Measurements from ENCODE around the gene IGSF9B. TPM values are rescaled to one million over a fixed set of nuclear protein-coding genes. Genes with fewer than 3 reads are reported as not detected.

Gene IGSF9B
- total and polyA plus RNA-seq, 12 donors: 0.12 to 23.4 (median 1.6) TPM

DNA sequence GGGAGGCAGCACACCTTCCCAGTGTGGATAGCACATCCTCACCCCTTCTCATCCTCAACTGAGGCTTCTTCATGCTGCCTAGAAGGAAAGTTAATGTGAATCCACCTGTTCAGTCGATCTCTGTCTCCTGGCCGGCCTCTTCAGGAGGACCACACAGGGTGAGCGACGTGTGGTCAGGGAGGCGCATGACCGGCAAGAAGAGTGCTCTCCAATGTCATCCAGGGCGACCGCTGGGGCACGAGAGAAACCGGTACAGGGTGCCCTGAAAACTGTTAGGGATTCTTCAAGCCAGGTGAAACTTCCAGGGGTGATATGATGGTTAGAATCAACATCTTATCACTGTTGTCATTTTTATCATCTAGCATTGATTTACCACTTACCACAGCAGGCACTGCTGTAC, 43.0 kb downstream of the IGSF9B start:
- no peak for DNase-seq
- Histone ChIP-seq H3K27me3 (no peaks in the 10 kb centered on the region), H3K9me3 (replicated peaks in 1 of 3) (no peaks in the 10 kb centered on the region), H3K4me1 (replicated peaks in 1 of 2) (no peaks in the 10 kb centered on the region), H3K36me3 (replicated peaks in 1 of 2) (no peaks in the 10 kb centered on the region), H3K27ac (no peak overlapping the region), H3K4me3 (no peak overlapping the region)
- WGBS, 4 donors: 77 to 89% (median 84%) methylated on average over 10 of the region's 10 CpGs
- intact Hi-C loops (cut with DNase I): no loop called here
- TF ChIP-seq, protein P1, sequence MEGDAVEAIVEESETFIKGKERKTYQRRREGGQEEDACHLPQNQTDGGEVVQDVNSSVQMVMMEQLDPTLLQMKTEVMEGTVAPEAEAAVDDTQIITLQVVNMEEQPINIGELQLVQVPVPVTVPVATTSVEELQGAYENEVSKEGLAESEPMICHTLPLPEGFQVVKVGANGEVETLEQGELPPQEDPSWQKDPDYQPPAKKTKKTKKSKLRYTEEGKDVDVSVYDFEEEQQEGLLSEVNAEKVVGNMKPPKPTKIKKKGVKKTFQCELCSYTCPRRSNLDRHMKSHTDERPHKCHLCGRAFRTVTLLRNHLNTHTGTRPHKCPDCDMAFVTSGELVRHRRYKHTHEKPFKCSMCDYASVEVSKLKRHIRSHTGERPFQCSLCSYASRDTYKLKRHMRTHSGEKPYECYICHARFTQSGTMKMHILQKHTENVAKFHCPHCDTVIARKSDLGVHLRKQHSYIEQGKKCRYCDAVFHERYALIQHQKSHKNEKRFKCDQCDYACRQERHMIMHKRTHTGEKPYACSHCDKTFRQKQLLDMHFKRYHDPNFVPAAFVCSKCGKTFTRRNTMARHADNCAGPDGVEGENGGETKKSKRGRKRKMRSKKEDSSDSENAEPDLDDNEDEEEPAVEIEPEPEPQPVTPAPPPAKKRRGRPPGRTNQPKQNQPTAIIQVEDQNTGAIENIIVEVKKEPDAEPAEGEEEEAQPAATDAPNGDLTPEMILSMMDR (IDR thresholded peaks at IDR 0.05): no peak
- TF ChIP-seq POLR2A (IDR thresholded peaks at IDR 0.05): no peak

- Histone ChIP-seq H3K4me1 (replicated peaks in 1 of 2) (no peaks in the 10 kb centered on the region), H3K9me3 (replicated peaks in 1 of 3) (no peaks in the 10 kb centered on the region), H3K27ac (no peak overlapping the region), H3K4me3 (no peak overlapping the region), H3K27me3 (no peaks in the 10 kb centered on the region), H3K36me3 (replicated peaks in 1 of 2) (no peaks in the 10 kb centered on the region)
- TF ChIP-seq POLR2A (IDR thresholded peaks at IDR 0.05): no peak
- TF ChIP-seq, protein P1 (IDR thresholded peaks at IDR 0.05): no peak
- intact Hi-C loops (cut with DNase I): no loop called here
- DNase-seq: no peak
- 67 to 89% (median 76%) methylated on average over 3 of the region's 3 CpGs for WGBS, 4 donors
Observed at GRCh38 chr11:133911171-133911570, 45.6 kb downstream of the IGSF9B start.

GRCh38 chr11:133910101-133910500, 46.7 kb downstream of the IGSF9B start:
- 87 to 93% (median 88%) methylated on average over 14 of the region's 14 CpGs for WGBS, 4 donors
- intact Hi-C loops (cut with DNase I): no loop called here
- Histone ChIP-seq H3K4me3 (no peak overlapping the region), H3K27ac (no peak overlapping the region), H3K27me3 (no peaks in the 10 kb centered on the region), H3K9me3 (replicated peaks in 1 of 3) (no peaks in the 10 kb centered on the region), H3K36me3 (replicated peaks in 1 of 2) (no peaks in the 10 kb centered on the region), H3K4me1 (replicated peaks in 1 of 2) (no peaks in the 10 kb centered on the region)
- no peak for DNase-seq
- TF ChIP-seq, protein P1 (IDR thresholded peaks at IDR 0.05): no peak
- no peak for TF ChIP-seq POLR2A (IDR thresholded peaks at IDR 0.05)

DNA sequence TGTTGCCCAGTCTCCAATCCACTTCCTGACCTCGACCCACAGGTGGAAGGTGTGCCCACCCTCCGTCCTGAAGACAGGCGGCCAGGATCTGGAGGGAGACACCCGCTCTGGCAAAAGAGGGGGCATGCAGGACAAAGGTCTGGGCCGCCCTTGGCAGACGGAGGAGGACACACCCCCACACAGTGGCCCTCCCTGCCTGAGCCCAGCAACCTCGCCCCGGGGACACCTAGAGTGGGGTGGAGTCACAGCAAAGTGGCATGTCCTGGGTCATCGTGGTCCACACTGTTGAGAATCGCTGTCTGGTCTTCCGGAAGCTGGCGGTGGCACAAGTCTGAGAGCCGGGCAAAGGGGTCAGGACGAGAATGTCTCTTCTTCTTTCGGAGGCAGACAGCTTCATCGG, 47.9 kb downstream of the IGSF9B start:
- H3K27me3 ChIP-seq: no peaks in the 10 kb centered on the region
- H3K27ac ChIP-seq: no peak overlapping the region
- 86 to 93% (median 91%) methylated on average over 14 to 16 of the region's 16 CpGs for WGBS, 4 donors
- DNase-seq: no peak
- TF ChIP-seq, protein P1 (IDR thresholded peaks at IDR 0.05): no peak
- H3K4me1 ChIP-seq (replicated peaks in 1 of 2): no peaks in the 10 kb centered on the region
- H3K36me3 ChIP-seq (replicated peaks in 1 of 2): no peaks in the 10 kb centered on the region
- no peak overlapping the region for H3K4me3 ChIP-seq
- no peaks in the 10 kb centered on the region for H3K9me3 ChIP-seq (replicated peaks in 1 of 3)
- intact Hi-C loops (cut with DNase I): no loop called here

Measured in adrenal gland (tissue), 12 donors.